Caco-2 (cell line): ENCODE results near the gene LRRC73. TPM values are rescaled to one million over a fixed set of nuclear protein-coding genes. Genes with fewer than 3 reads are reported as not detected.
A peak's percentile ranks its signal among the peaks of the same experiment; 100 is the strongest.

Experiments
- BruUV-seq: library from RNA; stranded (reverse); fragments of 400-500 nt; replicated peaks from 2 replicates; lab custom pipeline; 2021; lab: Mats Ljungman, UMichigan
- CTCF ChIA-PET: fragments of 300-600 bp; sonication (Branson Sonifier 250); formaldehyde crosslinking; loops from one replicate; lab custom pipeline; 2022; ENCODE audit warnings: antibody characterized with exemption; lab: Charles Lee
- POLR2A ChIA-PET: fragments of 300-600 bp; sonication (Branson Sonifier 250); formaldehyde crosslinking; loops from one replicate; lab custom pipeline; 2022; ENCODE audit warnings: antibody characterized with exemption; lab: Charles Lee
- DNase-seq, 2 experiments: peaks; one replicate each; pipeline versions ENCODE4 v3.0.0 to v3.0.0-alpha.2; 2020 to 2022
- H3K27me3 ChIP-seq: replicated peaks from 2 replicates; pipeline ENCODE4 v1.6.0; 2011; ENCODE audit warnings: low read length; ENCODE audit not compliant: control insufficient read depth, insufficient read depth
- H3K36me3 ChIP-seq: 2 replicates; pipeline ENCODE4 v1.5.1; 2011; ENCODE audit warnings: low read length; ENCODE audit not compliant: control insufficient read depth, insufficient read depth
- H3K4me1 ChIP-seq: fragments of 250-450 bp; sonication (Bioruptor Pico); 2 replicates; pipeline ENCODE4 v1.5.1; 2020; ENCODE audit warnings: mild to moderate bottlenecking
- H3K4me3 ChIP-seq: 2 replicates; pipeline ENCODE4 v1.5.1; 2011; ENCODE audit warnings: low read depth, mild to moderate bottlenecking, control low read depth, low read length
- H3K9me3 ChIP-seq: fragments of 250-450 bp; sonication (Bioruptor Pico); 2 replicates; pipeline ENCODE4 v1.5.1; 2020; ENCODE audit warnings: mild to moderate bottlenecking, moderate library complexity
- H3K27ac Mint-ChIP-seq: one replicate; pipeline ENCODE4 v1.8.0; 2022; ENCODE audit warnings: mixed read lengths; ENCODE audit not compliant: unreplicated experiment
- H3K27me3 Mint-ChIP-seq: one replicate; pipeline ENCODE4 v1.8.0; 2022; ENCODE audit warnings: mixed read lengths; ENCODE audit not compliant: insufficient read depth, unreplicated experiment
- H3K36me3 Mint-ChIP-seq: one replicate; pipeline ENCODE4 v1.8.0; 2022; ENCODE audit warnings: mild to moderate bottlenecking, mixed read lengths; ENCODE audit not compliant: insufficient read depth, unreplicated experiment
- H3K4me1 Mint-ChIP-seq: one replicate; pipeline ENCODE4 v1.8.0; 2022; ENCODE audit warnings: low read depth, mixed read lengths; ENCODE audit not compliant: unreplicated experiment
- H3K4me3 Mint-ChIP-seq: one replicate; pipeline ENCODE4 v1.8.0; 2022; ENCODE audit warnings: mild to moderate bottlenecking, moderate library complexity, mixed read lengths; ENCODE audit not compliant: unreplicated experiment
- H3K9me3 Mint-ChIP-seq: one replicate; pipeline ENCODE4 v1.8.0; 2022; ENCODE audit warnings: mixed read lengths; ENCODE audit not compliant: unreplicated experiment
- intact Hi-C: fragments of 100-400 bp; cut with micrococcal nuclease; formaldehyde crosslinking; loops from one replicate; pipeline ENCODE4 v1.10.0; 2022; ENCODE audit not compliant: unreplicated experiment
- total RNA-seq: library from RNA; stranded (reverse); gene quantifications from 2 replicates; pipeline ENCODE4 v1.2.3, GENCODE V29; 2022
- TF ChIP-seq, protein P1 (sequence below), 2 experiments: fragments of 200-600 bp in 1 of 2; IDR thresholded peaks; 1 replicate in 1 of 2; 2 replicates in 1 of 2; pipeline versions ENCODE4 v1.5.1 to v1.8.0; 2011 to 2022; ENCODE audit warnings: antibody characterized with exemption in 1 of 2, control low read depth in 1 of 2, inconsistent platforms in 1 of 2, low read depth in 1 of 2, low read length in 1 of 2, mild to moderate bottlenecking in 1 of 2, moderate library complexity in 1 of 2; ENCODE audit not compliant: insufficient read depth in 1 of 2, severe bottlenecking in 1 of 2, unreplicated experiment in 1 of 2

LRRC73 gene
- total RNA-seq, 1 experiment from 2014 or later, result 0.14 TPM

- intact Hi-C loops, result no loop called here
- H3K36me3 ChIP-seq, result peaks cover 2% of the 10 kb centered on the region
- H3K4me3 ChIP-seq, result no peak overlapping the region
- POLR2A ChIA-PET, result interaction anchor here (0.6 kb wide), 2 partner anchors 27 to 686 kb away, joined by 3 to 6 read pairs; no protein-coding TSS in a partner anchor
- no peaks in the 10 kb centered on the region for H3K9me3 Mint-ChIP-seq
- H3K27me3 Mint-ChIP-seq, result peaks cover 6% of the 10 kb centered on the region
- H3K36me3 Mint-ChIP-seq, result peaks cover 63% of the 10 kb centered on the region
- no peaks in the 10 kb centered on the region for H3K9me3 ChIP-seq
- peaks cover 13% of the 10 kb centered on the region for H3K4me1 Mint-ChIP-seq
- CTCF ChIA-PET, result interaction anchor here (0.6 kb wide), 1 partner anchor 35 kb away, joined by 3 read pairs; the partner anchor contains the start of gene TJAP1
- H3K27ac Mint-ChIP-seq, result no peak overlapping the region
- H3K4me1 ChIP-seq, result peaks cover 10% of the 10 kb centered on the region; the same call in 1 of the 2 replicates
- H3K27me3 ChIP-seq, result no peaks in the 10 kb centered on the region
- no peak for DNase-seq
- TF ChIP-seq, protein P1, sequence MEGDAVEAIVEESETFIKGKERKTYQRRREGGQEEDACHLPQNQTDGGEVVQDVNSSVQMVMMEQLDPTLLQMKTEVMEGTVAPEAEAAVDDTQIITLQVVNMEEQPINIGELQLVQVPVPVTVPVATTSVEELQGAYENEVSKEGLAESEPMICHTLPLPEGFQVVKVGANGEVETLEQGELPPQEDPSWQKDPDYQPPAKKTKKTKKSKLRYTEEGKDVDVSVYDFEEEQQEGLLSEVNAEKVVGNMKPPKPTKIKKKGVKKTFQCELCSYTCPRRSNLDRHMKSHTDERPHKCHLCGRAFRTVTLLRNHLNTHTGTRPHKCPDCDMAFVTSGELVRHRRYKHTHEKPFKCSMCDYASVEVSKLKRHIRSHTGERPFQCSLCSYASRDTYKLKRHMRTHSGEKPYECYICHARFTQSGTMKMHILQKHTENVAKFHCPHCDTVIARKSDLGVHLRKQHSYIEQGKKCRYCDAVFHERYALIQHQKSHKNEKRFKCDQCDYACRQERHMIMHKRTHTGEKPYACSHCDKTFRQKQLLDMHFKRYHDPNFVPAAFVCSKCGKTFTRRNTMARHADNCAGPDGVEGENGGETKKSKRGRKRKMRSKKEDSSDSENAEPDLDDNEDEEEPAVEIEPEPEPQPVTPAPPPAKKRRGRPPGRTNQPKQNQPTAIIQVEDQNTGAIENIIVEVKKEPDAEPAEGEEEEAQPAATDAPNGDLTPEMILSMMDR (IDR thresholded peaks at IDR 0.05; ENCODE audit: insufficient read depth in 1 of 2, low read depth in 1 of 2, low read length in 1 of 2, severe bottlenecking in 1 of 2, unreplicated experiment in 1 of 2), result no peak
- no peak overlapping the region for H3K4me3 Mint-ChIP-seq
- BruUV-seq, result no TSS peak
These were observed 1.8 kb upstream of the LRRC73 start for GRCh38 chr6:43511824-43512415.

GRCh38 chr6:43510827-43511163 is 649 bp upstream of the LRRC73 start:
- BruUV-seq, result no TSS peak
- no peak for DNase-seq
- H3K9me3 Mint-ChIP-seq, result no peaks in the 10 kb centered on the region
- intact Hi-C loops, result no loop called here
- peaks cover 63% of the 10 kb centered on the region for H3K36me3 Mint-ChIP-seq
- H3K4me3 Mint-ChIP-seq, result peak overlapping the region; percentile 80
- ChIA-PET POLR2A (interaction anchor here (1.0 kb wide), 1 partner anchor 119 kb away, joined by 3 read pairs; no protein-coding TSS in a partner anchor), CTCF (no interaction called here)
- H3K27me3 Mint-ChIP-seq, result peaks cover 6% of the 10 kb centered on the region
- peaks cover 2% of the 10 kb centered on the region for H3K36me3 ChIP-seq
- no peaks in the 10 kb centered on the region for H3K27me3 ChIP-seq
- no peaks in the 10 kb centered on the region for H3K9me3 ChIP-seq
- H3K4me1 Mint-ChIP-seq, result peaks cover 13% of the 10 kb centered on the region
- peaks cover 10% of the 10 kb centered on the region; the same call in 1 of the 2 replicates for H3K4me1 ChIP-seq
- H3K4me3 ChIP-seq, result peak overlapping the region; percentile 55
- TF ChIP-seq, protein P1 (IDR thresholded peaks at IDR 0.05; ENCODE audit: insufficient read depth in 1 of 2, low read depth in 1 of 2, low read length in 1 of 2, severe bottlenecking in 1 of 2, unreplicated experiment in 1 of 2), result no peak
- H3K27ac Mint-ChIP-seq, result no peak overlapping the region

DNA sequence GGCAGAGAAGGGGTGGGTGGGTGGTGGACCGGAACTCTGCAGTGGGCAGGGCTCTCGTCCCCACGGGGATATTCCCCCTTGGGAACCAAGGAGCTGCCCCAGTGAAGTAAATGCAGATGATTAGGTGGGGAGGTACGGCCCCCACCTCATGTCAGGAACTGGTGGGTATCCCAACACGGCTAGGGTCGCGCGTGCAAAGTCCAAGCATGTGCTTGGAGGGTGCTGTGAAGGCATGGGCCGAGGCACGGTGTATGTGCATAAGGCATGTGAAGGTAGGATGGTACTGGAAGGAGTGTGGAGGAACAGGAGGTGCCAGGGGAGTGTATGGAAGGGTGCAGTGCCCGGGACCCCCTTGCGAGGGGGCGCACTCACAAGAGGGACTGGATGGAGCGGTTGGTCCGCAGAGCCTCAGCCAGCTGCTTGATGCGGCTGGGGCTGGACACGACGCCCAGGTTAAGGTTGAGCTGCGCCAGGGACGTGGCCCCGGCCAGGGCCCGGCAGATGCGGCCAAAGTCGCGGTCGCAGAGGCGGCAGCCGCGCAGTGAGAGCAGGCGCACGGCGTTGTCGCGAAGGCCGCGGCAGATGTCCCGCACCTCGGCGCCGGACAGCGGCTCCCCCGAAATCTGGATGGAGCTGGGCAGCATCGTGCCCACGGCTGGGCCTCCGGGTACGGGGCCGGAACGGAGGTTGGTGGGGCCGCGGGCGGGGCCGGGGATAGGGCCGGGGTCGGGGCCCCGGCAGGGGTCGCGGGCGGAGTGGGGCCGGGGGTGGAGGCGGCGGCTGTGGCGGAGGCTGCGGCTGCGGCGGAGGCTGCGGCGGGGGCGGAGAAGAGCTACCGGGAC is 783 bp downstream of the LRRC73 start:
- Histone ChIP-seq H3K4me1 (peaks cover 10% of the 10 kb centered on the region; the same call in 1 of the 2 replicates), H3K36me3 (no peaks in the 10 kb centered on the region; the same call in 1 of the 2 replicates), H3K9me3 (no peaks in the 10 kb centered on the region), H3K4me3 (peak overlapping the region; percentile 55), H3K27me3 (no peaks in the 10 kb centered on the region)
- H3K27me3 Mint-ChIP-seq, result peaks cover 6% of the 10 kb centered on the region
- TF ChIP-seq, protein P1 (IDR thresholded peaks at IDR 0.05; ENCODE audit: insufficient read depth in 1 of 2, low read depth in 1 of 2, low read length in 1 of 2, severe bottlenecking in 1 of 2, unreplicated experiment in 1 of 2), result no peak
- ChIA-PET CTCF (interaction anchor here (0.6 to 1.2 kb wide), 3 partner anchors 32 to 54 kb away, joined by 3 read pairs; partner anchors contain the start of genes DLK2 and TJAP1), POLR2A (interaction anchor here (0.6 to 1.0 kb wide), 2 partner anchors 121 to 727 kb away, joined by 3 to 4 read pairs; no protein-coding TSS in a partner anchor)
- BruUV-seq, result no TSS peak
- H3K36me3 Mint-ChIP-seq, result peaks cover 61% of the 10 kb centered on the region
- peak overlapping the region; percentile 7 for H3K27ac Mint-ChIP-seq
- H3K9me3 Mint-ChIP-seq, result no peaks in the 10 kb centered on the region
- intact Hi-C loops, result loop anchor here (10.0 kb wide), 1 partner anchor 605 kb away; no protein-coding TSS in a partner anchor
- peak in 1 of 2 experiments; percentile 31 for DNase-seq
- H3K4me1 Mint-ChIP-seq, result peaks cover 7% of the 10 kb centered on the region
- H3K4me3 Mint-ChIP-seq, result peak overlapping the region; percentile 80
